Mucosa of descending colon (tissue), 3 donors: ENCODE data around the gene TIMP2. TPM values are rescaled to one million over a fixed set of nuclear protein-coding genes. Genes with fewer than 3 reads are reported as not detected.
"Not testable (repeated sequence)": the region's sequence is repeated elsewhere in the genome, so short reads cannot be mapped to it uniquely, and the experiment has no call there.

Experiments used
- ATAC-seq: fragments of 200-7000 bp; cut with Tn5 transposase; one replicate; pipeline ENCODE4 v1.9.1; 2020; ENCODE audit warnings: mild to moderate bottlenecking, moderate library complexity
- DNase-seq, 3 donors: peaks; one replicate each; pipeline ENCODE4 v3.0.0-alpha.2; 2020
- H3K36me3 ChIP-seq: fragments of 200-600 bp; one replicate; pipeline ENCODE4 v1.8.0; 2021; ENCODE audit warnings: low read depth, mild to moderate bottlenecking
- H3K4me1 ChIP-seq: fragments of 200-600 bp; one replicate; pipeline ENCODE4 v1.8.0; 2021; ENCODE audit warnings: low read depth, mild to moderate bottlenecking
- H3K4me3 ChIP-seq: fragments of 200-600 bp; one replicate; pipeline ENCODE4 v1.8.0; 2021; ENCODE audit warnings: mild to moderate bottlenecking
- H3K9me3 ChIP-seq: fragments of 200-600 bp; one replicate; pipeline ENCODE4 v1.8.0; 2021; ENCODE audit warnings: mild to moderate bottlenecking
- CTCF ChIP-seq: fragments of 200-600 bp; IDR thresholded peaks from one replicate; pipeline ENCODE4 v1.8.0; 2022; ENCODE audit warnings: antibody characterized with exemption, mild to moderate bottlenecking
- intact Hi-C, 2 donors: fragments of 100-400 bp; cut with DNase I in 1 of 2; cut with micrococcal nuclease in 1 of 2; formaldehyde crosslinking; loops; one replicate each; pipeline versions ENCODE4 v1.11.0 to v1.11.1; 2022; cut with DNase I, micrococcal nuclease
- total RNA-seq, 3 donors: library from RNA; stranded (reverse); fragmentation: NEBNext Ultra II Directional in 2 of 3; extraction: Animal tissue kit (Norgen Biotek cat#: 25700) in 2 of 3; gene quantifications; one replicate each; pipeline versions ENCODE4 v1.2.1 to v1.2.4, GENCODE V29; 2021 to 2023
- donor health status: DM: no; HTN: no; CAD: no; lungs with moderate emphysema.
- donor health status: DM: no; HTN: no; CAD: no.
- donor health status: DM: no; HTN: yes; CAD: no.

TIMP2 gene
- total RNA-seq, 3 donors from 2014 or later, result 44.9 to 268 (median 91.3) TPM

GRCh38 chr17:78946631-78947030 lies 21.4 kb upstream of the TIMP2 start:
- peaks cover 10% of the 10 kb centered on the region for H3K9me3 ChIP-seq
- H3K4me1 ChIP-seq, result peaks cover 4% of the 10 kb centered on the region
- no peaks in the 10 kb centered on the region for H3K36me3 ChIP-seq
- no peak overlapping the region for H3K4me3 ChIP-seq
- TF ChIP-seq CTCF, result no peak
- no peak for DNase-seq
- no peak for ATAC-seq
- intact Hi-C loops, result no loop called here

- Histone ChIP-seq H3K9me3 (peaks cover 9% of the 10 kb centered on the region), H3K4me1 (peaks cover 4% of the 10 kb centered on the region), H3K36me3 (no peaks in the 10 kb centered on the region), H3K4me3 (no peak overlapping the region)
- intact Hi-C loops, result no loop called here
- TF ChIP-seq CTCF, result no peak
- DNase-seq (no peak), ATAC-seq (no peak)
Observed at GRCh38 chr17:78946131-78946530, 20.9 kb upstream of the TIMP2 start.

GRCh38 chr17:78945455-78945854 lies 20.3 kb upstream of the TIMP2 start:
- H3K36me3 ChIP-seq, DNase-seq, ATAC-seq, H3K9me3 ChIP-seq, H3K4me1 ChIP-seq, intact Hi-C loops, H3K4me3 ChIP-seq: not testable (repeated sequence)

- Histone ChIP-seq H3K9me3 (no peaks in the 10 kb centered on the region), H3K36me3 (no peaks in the 10 kb centered on the region), H3K4me3 (no peak overlapping the region), H3K4me1 (peaks cover 4% of the 10 kb centered on the region)
- intact Hi-C loops, result no loop called here
- no peak for TF ChIP-seq CTCF
- DNase-seq, result no peak
- no peak for ATAC-seq
Observed at GRCh38 chr17:78944956-78945355, 19.8 kb upstream of the TIMP2 start.

GRCh38 chr17:78944026-78944425 lies 18.8 kb upstream of the TIMP2 start:
- Histone ChIP-seq H3K4me1 (peaks cover 4% of the 10 kb centered on the region), H3K36me3 (no peaks in the 10 kb centered on the region), H3K4me3 (no peak overlapping the region), H3K9me3 (no peaks in the 10 kb centered on the region)
- no peak for TF ChIP-seq CTCF
- intact Hi-C loops, result no loop called here
- ATAC-seq, result no peak
- no peak for DNase-seq

- intact Hi-C loops, result no loop called here
- Histone ChIP-seq H3K36me3 (no peaks in the 10 kb centered on the region), H3K9me3 (no peaks in the 10 kb centered on the region), H3K4me1 (no peaks in the 10 kb centered on the region), H3K4me3 (no peak overlapping the region)
- ATAC-seq, result no peak
- DNase-seq, result no peak
- no peak for TF ChIP-seq CTCF
Observed at GRCh38 chr17:78940708-78941107, 15.5 kb upstream of the TIMP2 start.
